Endometrial microvascular endothelial cells (primary cell): ENCODE data around the gene ITGAD. TPM values are rescaled to one million over a fixed set of nuclear protein-coding genes. Genes with fewer than 3 reads are reported as not detected.

Experiments
- in situ Hi-C: cut with HindIII; loops from 2 replicates; pipeline ENCODE4 v1.10.0; 2017; ENCODE audit warnings: low sequenced_read_pairs, low pct_unique_long_range_greater_than_20kb; ENCODE audit errors: inconsistent ontology term
- total RNA-seq: library from RNA; depleted of rRNA; stranded (reverse); fragments of >200 nt; gene quantifications from one replicate; pipeline ENCODE4 v1.2.3, GENCODE V29; 2015; ENCODE audit errors: inconsistent ontology term

Gene ITGAD
- total RNA-seq, 1 donor from 2014 or later: not detected

GRCh38 chr16:31467858-31468257 lies 74.7 kb downstream of the ITGAD start:
- in situ Hi-C loops: no loop called here

- in situ Hi-C loops: no loop called here
Observed at GRCh38 chr16:31470615-31471014, 77.5 kb downstream of the ITGAD start.

GRCh38 chr16:31471241-31471874 lies 78.2 kb downstream of the ITGAD start:
- in situ Hi-C loops: no loop called here

GRCh38 chr16:31471875-31472708 lies 79.0 kb downstream of the ITGAD start, which contains the start of gene TGFB1I1:
Gene TGFB1I1 (plus strand): TSS chr16:31472152. CDS start chr16:31472189, 37 bp downstream.
- in situ Hi-C loops: no loop called here

- in situ Hi-C loops: no loop called here
Observed at GRCh38 chr16:31472709-31473203, 79.6 kb downstream of the ITGAD start.

- in situ Hi-C loops: no loop called here
Observed at GRCh38 chr16:31473264-31473984, 80.3 kb downstream of the ITGAD start.

GRCh38 chr16:31474173-31474714 lies 81.1 kb downstream of the ITGAD start:
- in situ Hi-C loops: no loop called here

- in situ Hi-C loops: no loop called here
Observed at GRCh38 chr16:31474773-31475738, 81.9 kb downstream of the ITGAD start.

- in situ Hi-C loops: no loop called here
Observed at GRCh38 chr16:31475946-31476302, 82.8 kb downstream of the ITGAD start.

Other genes with a start within 250 kb of the ITGAD start
- gene PRSS36, start 243.3 kb upstream of the ITGAD start, total RNA-seq: not detected
- gene FUS, start 213.2 kb upstream of the ITGAD start, total RNA-seq: 79.0 TPM
- gene PYCARD, start 190.6 kb upstream of the ITGAD start, total RNA-seq: 21.2 TPM
- not detected for gene TRIM72, start 179.2 kb upstream of the ITGAD start, total RNA-seq
- gene PYDC1, start 176.2 kb upstream of the ITGAD start, total RNA-seq: not detected
- not detected for gene ITGAM, start 133.4 kb upstream of the ITGAD start, total RNA-seq
- gene ITGAX, start 38.2 kb upstream of the ITGAD start, total RNA-seq: 2.8 TPM
- gene COX6A2, start 35.0 kb downstream of the ITGAD start, total RNA-seq: not detected
- gene ZNF843, start 49.5 kb downstream of the ITGAD start, total RNA-seq: not detected
- gene ARMC5, start 66.2 kb downstream of the ITGAD start, total RNA-seq: 21.2 TPM
- gene TGFB1I1, start 78.8 kb downstream of the ITGAD start, total RNA-seq: 85.1 TPM
- gene SLC5A2, start 89.8 kb downstream of the ITGAD start, total RNA-seq: not detected
- 35.3 TPM for gene RUSF1, start 115.1 kb downstream of the ITGAD start, total RNA-seq
- gene AHSP, start 134.6 kb downstream of the ITGAD start, total RNA-seq: not detected